ENCODE measurements around the gene FAM131A. TPM values are rescaled to one million over a fixed set of nuclear protein-coding genes. Genes with fewer than 3 reads are reported as not detected.
A peak's percentile ranks its signal among the peaks of the same experiment; 100 is the strongest.

FAM131A gene
- total RNA-seq, 4 donors from 2014 or later = 14.7 to 27.1 (median 18.8) TPM

DNA sequence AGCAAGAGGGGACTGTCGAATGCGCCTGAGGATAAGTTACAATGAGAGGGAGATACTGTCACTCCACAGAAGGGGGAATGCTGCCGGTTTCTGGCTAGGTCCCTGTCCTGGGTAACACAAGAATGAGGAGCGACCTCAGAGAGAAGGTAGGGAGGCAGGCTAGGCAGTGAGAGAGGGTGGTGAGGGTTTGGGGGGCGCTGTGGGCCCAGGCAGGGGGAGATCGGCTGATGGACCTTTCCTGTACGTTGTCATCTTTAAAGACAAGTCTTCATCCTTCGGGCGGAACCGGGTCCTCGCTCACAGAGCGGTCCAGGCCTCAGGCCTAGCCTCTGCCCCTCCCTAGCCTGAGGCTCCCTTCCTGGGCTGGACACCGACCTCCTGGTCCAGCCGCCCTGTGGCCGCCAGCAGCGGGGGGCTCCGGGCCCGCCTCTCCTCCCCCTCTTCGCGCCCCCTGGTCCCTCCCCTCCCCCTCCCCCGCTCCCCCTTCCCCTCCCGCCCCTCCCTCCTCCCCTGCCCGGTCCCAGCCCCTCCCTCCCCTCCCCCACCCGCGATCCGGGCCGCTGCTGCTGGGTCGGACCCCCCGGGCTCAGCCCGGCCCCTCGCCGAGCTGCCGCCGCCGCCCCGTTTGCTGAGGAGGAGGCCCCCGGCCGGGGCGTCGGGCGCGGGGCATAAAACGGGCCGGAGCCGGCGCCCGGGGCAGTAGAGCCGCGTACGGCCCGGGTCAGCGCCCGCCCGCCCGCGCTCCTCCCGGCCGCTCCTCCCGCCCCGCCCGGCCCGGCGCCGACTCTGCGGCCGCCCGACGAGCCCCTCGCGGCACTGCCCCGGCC lies 42.2 kb downstream of the FAM131A start, which contains the start of gene CHRD:
CHRD (plus strand) TSS at position 697 of the 827 bp plus-strand sequence. CDS start 265 bp downstream, outside the sequence.
- Histone ChIP-seq H3K27me3 (peaks cover 4 to 15% (median 5%) of the 10 kb centered on the region in 3 donors), H3K27ac (peak within 1 kb of the TSS; percentile 78 to 85 (median 83)), H3K9me3 (no peaks in the 10 kb centered on the region), H3K4me3 (peak within 1 kb of the TSS; percentile 45 to 61 (median 54)), H3K36me3 (no peaks in the 10 kb centered on the region), H3K4me1 (peaks cover 19 to 23% of the 10 kb centered on the region in 2 donors)
- intact Hi-C loops (cut with DNase I; ENCODE audit: low total_unique reads) (no loop called here), in situ Hi-C loops (cut with MboI; ENCODE audit: low sequenced_read_pairs in 4 of 4) (loop anchor here in 3 of 4 donors (10.0 kb wide), 2 partner anchors 135 to 165 kb away; no protein-coding TSS in a partner anchor)
- peak; percentile 20 to 36 for ATAC-seq
- DNase-seq = no peak
- TF ChIP-seq, protein P1, sequence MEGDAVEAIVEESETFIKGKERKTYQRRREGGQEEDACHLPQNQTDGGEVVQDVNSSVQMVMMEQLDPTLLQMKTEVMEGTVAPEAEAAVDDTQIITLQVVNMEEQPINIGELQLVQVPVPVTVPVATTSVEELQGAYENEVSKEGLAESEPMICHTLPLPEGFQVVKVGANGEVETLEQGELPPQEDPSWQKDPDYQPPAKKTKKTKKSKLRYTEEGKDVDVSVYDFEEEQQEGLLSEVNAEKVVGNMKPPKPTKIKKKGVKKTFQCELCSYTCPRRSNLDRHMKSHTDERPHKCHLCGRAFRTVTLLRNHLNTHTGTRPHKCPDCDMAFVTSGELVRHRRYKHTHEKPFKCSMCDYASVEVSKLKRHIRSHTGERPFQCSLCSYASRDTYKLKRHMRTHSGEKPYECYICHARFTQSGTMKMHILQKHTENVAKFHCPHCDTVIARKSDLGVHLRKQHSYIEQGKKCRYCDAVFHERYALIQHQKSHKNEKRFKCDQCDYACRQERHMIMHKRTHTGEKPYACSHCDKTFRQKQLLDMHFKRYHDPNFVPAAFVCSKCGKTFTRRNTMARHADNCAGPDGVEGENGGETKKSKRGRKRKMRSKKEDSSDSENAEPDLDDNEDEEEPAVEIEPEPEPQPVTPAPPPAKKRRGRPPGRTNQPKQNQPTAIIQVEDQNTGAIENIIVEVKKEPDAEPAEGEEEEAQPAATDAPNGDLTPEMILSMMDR (IDR thresholded peaks at IDR 0.05 in 4 of 5, conservative IDR thresholded peaks at IDR 0.05 in 1 of 5) = no peak
- no peak for TF ChIP-seq POLR2A (IDR thresholded peaks at IDR 0.05)

DNA sequence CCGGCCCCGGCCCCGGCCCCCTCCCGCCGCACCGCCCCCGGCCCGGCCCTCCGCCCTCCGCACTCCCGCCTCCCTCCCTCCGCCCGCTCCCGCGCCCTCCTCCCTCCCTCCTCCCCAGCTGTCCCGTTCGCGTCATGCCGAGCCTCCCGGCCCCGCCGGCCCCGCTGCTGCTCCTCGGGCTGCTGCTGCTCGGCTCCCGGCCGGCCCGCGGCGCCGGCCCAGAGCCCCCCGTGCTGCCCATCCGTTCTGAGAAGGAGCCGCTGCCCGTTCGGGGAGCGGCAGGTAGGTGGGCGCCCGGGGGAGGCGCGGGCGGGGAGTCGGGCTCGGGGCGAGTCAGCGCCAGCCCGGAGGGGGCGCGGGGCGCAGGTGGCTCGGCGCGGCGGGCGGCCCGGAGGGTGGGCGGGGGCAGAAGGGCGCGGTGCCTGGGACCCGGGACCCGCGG lies 42.8 kb downstream of the FAM131A start:
- Histone ChIP-seq H3K27ac (peak overlapping the region in 3 of 4 donors; percentile 71 to 78 (median 77)), H3K4me3 (peak overlapping the region; percentile 45 to 61 (median 54)), H3K36me3 (no peaks in the 10 kb centered on the region), H3K4me1 (peaks cover 19 to 23% of the 10 kb centered on the region in 2 donors), H3K27me3 (peaks cover 4 to 15% (median 5%) of the 10 kb centered on the region in 3 donors), H3K9me3 (no peaks in the 10 kb centered on the region)
- intact Hi-C loops (cut with DNase I; ENCODE audit: low total_unique reads) = no loop called here
- ATAC-seq = peak; percentile 79 to 80
- TF ChIP-seq, protein P1 (IDR thresholded peaks at IDR 0.05 in 4 of 5, conservative IDR thresholded peaks at IDR 0.05 in 1 of 5) = no peak
- TF ChIP-seq POLR2A (IDR thresholded peaks at IDR 0.05) = no peak
- peak; percentile 63 to 71 for DNase-seq
- in situ Hi-C loops (cut with MboI; ENCODE audit: low sequenced_read_pairs in 4 of 4) = no loop called here

DNA sequence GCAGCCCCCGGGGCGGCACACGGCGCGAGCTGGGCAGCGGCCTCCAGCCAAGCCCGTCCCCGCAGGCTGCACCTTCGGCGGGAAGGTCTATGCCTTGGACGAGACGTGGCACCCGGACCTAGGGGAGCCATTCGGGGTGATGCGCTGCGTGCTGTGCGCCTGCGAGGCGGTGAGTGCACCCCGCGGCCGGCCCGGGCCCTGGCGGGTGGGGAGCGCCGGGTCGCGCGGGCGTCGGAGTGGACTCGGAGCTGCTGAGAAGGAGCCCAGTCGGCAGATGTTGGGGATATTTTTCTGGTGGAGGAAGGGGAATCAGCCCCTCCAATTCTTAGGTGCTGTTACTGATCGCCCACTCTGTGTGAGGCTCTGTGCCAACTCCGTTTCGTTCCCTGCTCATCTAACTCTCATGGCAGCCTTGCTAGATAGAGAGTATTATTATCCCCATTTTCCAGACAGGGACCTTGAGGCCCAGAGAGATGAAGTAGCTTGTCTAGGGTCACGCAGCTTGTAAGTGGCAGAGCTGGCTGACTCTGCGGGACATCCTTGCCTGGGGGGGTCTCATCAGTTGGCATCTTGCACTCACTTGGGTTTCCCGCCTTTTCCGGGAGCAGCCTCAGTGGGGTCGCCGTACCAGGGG lies 43.3 kb downstream of the FAM131A start:
- DNase-seq = no peak
- intact Hi-C loops (cut with DNase I; ENCODE audit: low total_unique reads) = no loop called here
- peaks cover 4 to 15% (median 5%) of the 10 kb centered on the region in 3 donors for H3K27me3 ChIP-seq
- in situ Hi-C loops (cut with MboI; ENCODE audit: low sequenced_read_pairs in 4 of 4) = no loop called here
- H3K4me1 ChIP-seq = peaks cover 19 to 23% of the 10 kb centered on the region in 2 donors
- peak overlapping the region; percentile 2 to 78 (median 74) for H3K27ac ChIP-seq
- peak; percentile 5 to 10 for ATAC-seq
- TF ChIP-seq, protein P1 (IDR thresholded peaks at IDR 0.05 in 4 of 5, conservative IDR thresholded peaks at IDR 0.05 in 1 of 5) = no peak
- TF ChIP-seq POLR2A (IDR thresholded peaks at IDR 0.05) = no peak
- H3K36me3 ChIP-seq = no peaks in the 10 kb centered on the region
- H3K4me3 ChIP-seq = peak overlapping the region; percentile 45 to 61 (median 54)
- H3K9me3 ChIP-seq = no peaks in the 10 kb centered on the region

DNA sequence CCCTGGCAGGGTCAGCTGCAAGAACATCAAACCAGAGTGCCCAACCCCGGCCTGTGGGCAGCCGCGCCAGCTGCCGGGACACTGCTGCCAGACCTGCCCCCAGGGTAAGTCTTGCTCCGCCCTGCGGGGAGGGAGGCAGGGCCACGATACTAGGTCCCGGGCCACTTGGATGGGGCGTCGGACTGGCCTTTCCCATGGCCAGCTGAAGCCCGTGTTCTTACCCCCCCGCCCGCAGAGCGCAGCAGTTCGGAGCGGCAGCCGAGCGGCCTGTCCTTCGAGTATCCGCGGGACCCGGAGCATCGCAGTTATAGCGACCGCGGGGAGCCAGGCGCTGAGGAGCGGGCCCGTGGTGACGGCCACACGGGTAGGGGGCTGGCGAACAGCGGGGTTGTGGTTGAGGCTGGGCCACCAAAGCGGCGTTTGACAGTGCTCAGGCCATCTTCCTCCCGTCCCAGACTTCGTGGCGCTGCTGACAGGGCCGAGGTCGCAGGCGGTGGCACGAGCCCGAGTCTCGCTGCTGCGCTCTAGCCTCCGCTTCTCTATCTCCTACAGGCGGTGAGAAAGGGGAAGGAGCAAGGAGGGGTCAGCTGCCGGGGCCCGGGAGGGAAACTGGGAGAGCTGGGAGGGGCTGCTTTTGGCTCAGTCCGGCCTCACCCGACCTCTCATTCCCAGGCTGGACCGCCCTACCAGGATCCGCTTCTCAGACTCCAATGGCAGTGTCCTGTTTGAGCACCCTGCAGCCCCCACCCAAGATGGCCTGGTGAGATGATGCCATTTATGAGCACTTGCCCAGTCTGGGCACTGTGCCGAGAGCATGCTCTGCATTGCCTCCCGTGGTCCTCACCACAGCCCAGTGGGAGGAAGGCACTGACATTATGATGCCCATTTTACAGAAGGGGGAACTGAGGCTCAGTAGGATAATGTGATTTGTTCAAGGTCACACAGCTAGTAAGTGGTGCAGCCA lies 44.1 kb downstream of the FAM131A start:
- ATAC-seq (no peak), DNase-seq (no peak)
- H3K27me3 ChIP-seq = peaks cover 4 to 15% (median 5%) of the 10 kb centered on the region in 3 donors
- no peak for TF ChIP-seq POLR2A (IDR thresholded peaks at IDR 0.05)
- TF ChIP-seq, protein P1 (IDR thresholded peaks at IDR 0.05 in 4 of 5, conservative IDR thresholded peaks at IDR 0.05 in 1 of 5) = no peak
- no peaks in the 10 kb centered on the region for H3K36me3 ChIP-seq
- in situ Hi-C loops (cut with MboI; ENCODE audit: low sequenced_read_pairs in 4 of 4) (no loop called here), intact Hi-C loops (cut with DNase I; ENCODE audit: low total_unique reads) (no loop called here)
- no peaks in the 10 kb centered on the region for H3K9me3 ChIP-seq
- H3K4me3 ChIP-seq = peak overlapping the region; percentile 45 to 61 (median 54)
- peak overlapping the region; percentile 2 to 78 (median 60) for H3K27ac ChIP-seq
- H3K4me1 ChIP-seq = peaks cover 19 to 23% of the 10 kb centered on the region in 2 donors

Data from gastrocnemius medialis (tissue), 4 donors.